ENCODE data around the gene ARID3A.
"Not testable (repeated sequence)": the region's sequence is repeated elsewhere in the genome, so short reads cannot be mapped to it uniquely, and the experiment has no call there.

The ARID3A gene

GRCh38 chr19:1016647-1017114, 90.8 kb downstream of the ARID3A start:
- no peak for DNase-seq (ENCODE audit: low read depth in 3 of 3)

GRCh38 chr19:1017115-1017905, 91.5 kb downstream of the ARID3A start:
- no peak for DNase-seq (ENCODE audit: low read depth in 3 of 3)

- DNase-seq (ENCODE audit: low read depth in 3 of 3): no peak
Observed at GRCh38 chr19:1017906-1018305, 92.1 kb downstream of the ARID3A start.

- no peak for DNase-seq (ENCODE audit: low read depth in 3 of 3)
Observed at GRCh38 chr19:1018393-1018792, 92.6 kb downstream of the ARID3A start.

- no peak for DNase-seq (ENCODE audit: low read depth in 3 of 3)
Observed at GRCh38 chr19:1018932-1019615, 93.2 kb downstream of the ARID3A start.

- no peak for DNase-seq (ENCODE audit: low read depth in 3 of 3)
Observed at GRCh38 chr19:1019616-1019961, 93.8 kb downstream of the ARID3A start.

- DNase-seq (ENCODE audit: low read depth in 3 of 3): no peak
Observed at GRCh38 chr19:1019980-1020867, 94.4 kb downstream of the ARID3A start.

GRCh38 chr19:1020868-1021425, 95.1 kb downstream of the ARID3A start, which contains the start of gene TMEM259:
TSS of gene TMEM259 (minus strand) at chr19:1021123. CDS start at chr19:1020996, 127 bp downstream.
- peak; percentile 94 to 97 (median 95) for DNase-seq (ENCODE audit: low read depth in 3 of 3)

GRCh38 chr19:1023883-1024188, 98.0 kb downstream of the ARID3A start:
- DNase-seq (ENCODE audit: low read depth in 3 of 3): not testable (repeated sequence)

GRCh38 chr19:1025080-1025479, 99.2 kb downstream of the ARID3A start:
- not testable (repeated sequence) for DNase-seq (ENCODE audit: low read depth in 3 of 3)

Data from stimulated activated CD4-positive, alpha-beta T cell treated with anti-CD3 and anti-CD28 coated beads, TNF-alpha, amount 100 ng/mL, for 48 hours (primary cell).